HepG2 (cell line): ENCODE data around the gene ACTR6.

Source experiments
- CTCF ChIP-seq: sonication (generic); formaldehyde crosslinking; IDR thresholded peaks from 2 replicates; pipeline ENCODE4 v1.5.0; 2020; ENCODE audit warnings: mild to moderate bottlenecking, missing genetic modification reagents, moderate library complexity
- ELF1 ChIP-seq: sonication (generic); formaldehyde crosslinking; IDR thresholded peaks from 2 replicates; pipeline ENCODE4 v1.4.0; 2020; ENCODE audit warnings: missing genetic modification reagents
- ELF4 ChIP-seq: sonication (generic); formaldehyde crosslinking; IDR thresholded peaks from 2 replicates; pipeline ENCODE4 v1.5.0; 2020; ENCODE audit warnings: missing genetic modification reagents, mild to moderate bottlenecking, moderate library complexity, borderline replicate concordance
- MXD1 ChIP-seq: sonication (generic); formaldehyde crosslinking; IDR thresholded peaks from 2 replicates; pipeline ENCODE4 v1.4.0; 2020; ENCODE audit warnings: mild to moderate bottlenecking, missing genetic modification reagents
- RAD21 ChIP-seq: fragments of 450-650 bp; formaldehyde crosslinking; IDR thresholded peaks from 2 replicates; pipeline ENCODE4 v1.5.0; 2020; ENCODE audit warnings: mild to moderate bottlenecking
- ZBTB7A ChIP-seq: sonication (generic); formaldehyde crosslinking; IDR thresholded peaks from 2 replicates; pipeline ENCODE4 v1.8.0; 2022; ENCODE audit warnings: mild to moderate bottlenecking, missing genetic modification reagents

- TF ChIP-seq MXD1 (CRISPR knock-in tag) (no peak), ELF4 (no peak), ELF1 (no peak), ZBTB7A (CRISPR knock-in tag) (no peak), RAD21 (CRISPR knock-in tag) (no peak), CTCF (no peak)
Observed at GRCh38 chr12:100249941-100250340, 49.3 kb downstream of the ACTR6 start.
